HG02623 (cell line): ENCODE measurements around the gene SESN1.

ENCODE experiments used
- ATAC-seq: cut with Tn5 transposase; IDR thresholded peaks from one replicate; pipeline ENCODE4 v1.9.1; 2021; ENCODE audit warnings: moderate library complexity; ENCODE audit not compliant: unreplicated experiment

SESN1 gene

DNA sequence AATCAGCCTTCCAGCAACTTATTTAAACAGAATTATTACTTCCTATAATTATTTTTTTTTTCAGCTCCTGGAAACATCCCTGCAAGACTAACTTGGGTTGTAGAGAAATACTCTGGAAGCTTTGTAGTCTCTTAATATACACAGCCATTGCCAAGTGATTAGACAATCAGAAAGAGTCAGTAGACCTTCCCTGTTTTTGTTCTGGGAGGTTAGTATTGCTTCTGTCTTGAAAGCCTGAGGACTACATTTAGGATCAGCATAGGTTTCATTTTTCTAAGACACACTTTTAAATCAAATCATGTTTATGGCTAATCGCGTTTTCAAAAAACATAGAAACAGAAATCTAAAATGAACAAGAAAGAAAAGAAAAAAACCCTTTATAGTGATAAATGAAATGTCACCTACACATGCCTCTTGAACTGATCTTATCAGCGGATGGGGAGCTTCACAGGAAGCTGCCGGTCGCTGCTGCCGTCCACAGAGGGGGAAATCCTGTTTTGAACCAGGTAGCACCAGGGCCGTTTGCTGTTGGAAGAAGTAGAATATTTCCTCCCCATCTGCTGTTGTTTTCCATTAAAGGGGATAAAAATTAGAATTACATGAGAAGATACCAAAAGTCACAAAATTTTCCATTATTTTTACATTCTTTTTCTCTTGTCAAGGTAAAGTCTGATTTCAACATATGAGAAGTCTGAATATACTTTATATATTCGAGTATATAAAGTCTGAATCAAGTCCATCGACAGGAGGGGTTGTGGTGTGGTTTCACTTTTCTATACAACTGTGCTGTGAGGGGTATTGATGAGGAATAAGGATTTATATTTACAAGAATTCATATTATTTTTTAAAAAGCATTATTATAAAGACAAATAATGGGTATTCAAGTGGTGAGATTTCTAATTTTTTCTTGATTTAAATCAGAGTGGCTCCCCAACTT is 151.8 kb downstream of the SESN1 start:
- no peak for ATAC-seq

DNA sequence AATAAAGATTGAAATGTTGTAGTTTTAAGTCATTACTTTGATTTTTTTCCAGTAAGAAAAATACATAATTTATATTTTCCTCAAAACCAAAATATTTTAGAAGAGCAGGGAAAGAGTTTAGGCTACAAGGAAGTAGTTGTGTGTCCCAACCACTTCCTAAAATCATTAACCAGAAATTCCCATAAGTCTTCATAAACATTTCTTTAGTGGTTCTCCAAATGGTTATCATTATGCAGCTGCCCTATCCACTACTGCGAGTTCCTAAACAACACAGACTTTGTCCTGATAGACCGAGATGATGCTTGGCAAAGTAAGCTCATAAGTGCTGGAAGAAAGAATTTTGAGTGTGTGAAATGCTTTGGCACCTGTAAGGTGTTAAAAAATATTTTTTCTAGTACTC is 152.8 kb downstream of the SESN1 start:
- ATAC-seq: no peak

GRCh38 chr6:108941281-108941680 is 153.4 kb downstream of the SESN1 start:
- ATAC-seq: no peak

DNA sequence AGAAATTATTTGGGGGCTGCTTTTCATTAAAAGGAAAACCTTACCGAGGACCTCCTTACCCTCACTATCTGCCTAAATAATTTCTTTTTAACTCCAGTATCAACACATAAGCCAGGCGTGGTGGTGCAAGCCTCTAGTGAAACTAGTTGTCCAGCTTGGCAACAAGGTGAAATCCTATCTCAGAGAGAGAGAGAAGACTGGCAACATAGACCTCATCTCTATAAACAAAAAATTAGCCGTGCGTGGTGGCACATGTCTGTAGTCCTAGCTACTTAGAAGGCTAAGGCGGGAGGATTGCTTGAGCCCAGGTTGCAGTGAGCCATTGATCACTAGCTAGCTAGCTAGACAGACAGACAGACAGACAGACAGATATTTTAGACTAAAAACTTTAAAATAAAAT is 153.9 kb downstream of the SESN1 start:
- ATAC-seq: no peak

- no peak for ATAC-seq
Measured at GRCh38 chr6:108937170-108937569, 157.5 kb downstream of the SESN1 start.
